Neural crest cell (in vitro differentiated cells): ENCODE measurements around the gene SPACA6. TPM values are rescaled to one million over a fixed set of nuclear protein-coding genes. Genes with fewer than 3 reads are reported as not detected.
A peak's percentile ranks its signal among the peaks of the same experiment; 100 is the strongest.

Experiments
- DNase-seq: peaks from one replicate; pipeline ENCODE4 v3.0.0; 2021; ENCODE audit warnings: low read depth, mixed read lengths, low spot score
- H3K27ac Mint-ChIP-seq: one replicate; pipeline ENCODE4 v1.8.0; 2021; ENCODE audit warnings: mild to moderate bottlenecking, mixed read lengths; ENCODE audit not compliant: unreplicated experiment
- H3K27me3 Mint-ChIP-seq: 2 replicates; pipeline ENCODE4 v1.8.0; 2021; ENCODE audit warnings: low read depth, mild to moderate bottlenecking, mixed read lengths
- H3K36me3 Mint-ChIP-seq: 2 replicates; pipeline ENCODE4 v1.8.0; 2021; ENCODE audit warnings: low read depth, mild to moderate bottlenecking, mixed read lengths
- H3K4me1 Mint-ChIP-seq: 2 replicates; pipeline ENCODE4 v1.8.0; 2021; ENCODE audit warnings: mixed read lengths
- H3K4me3 Mint-ChIP-seq: one replicate; pipeline ENCODE4 v1.8.0; 2021; ENCODE audit warnings: mild to moderate bottlenecking, mixed read lengths
- H3K9me3 Mint-ChIP-seq: 2 replicates; pipeline ENCODE4 v1.8.0; 2021; ENCODE audit warnings: mixed read lengths
- total RNA-seq: library from RNA; stranded (reverse); gene quantifications from 2 replicates; pipeline ENCODE4 v1.2.1, GENCODE V29; 2021
- TF ChIP-seq, protein P1 (sequence below): fragments of 200-600 bp; sonication (generic); conservative IDR thresholded peaks from 2 replicates; pipeline ENCODE4 v1.5.0; 2021; ENCODE audit warnings: antibody characterized with exemption, mild to moderate bottlenecking

The SPACA6 gene
- total RNA-seq, 1 donor from 2014 or later, result 4.2 TPM

DNA sequence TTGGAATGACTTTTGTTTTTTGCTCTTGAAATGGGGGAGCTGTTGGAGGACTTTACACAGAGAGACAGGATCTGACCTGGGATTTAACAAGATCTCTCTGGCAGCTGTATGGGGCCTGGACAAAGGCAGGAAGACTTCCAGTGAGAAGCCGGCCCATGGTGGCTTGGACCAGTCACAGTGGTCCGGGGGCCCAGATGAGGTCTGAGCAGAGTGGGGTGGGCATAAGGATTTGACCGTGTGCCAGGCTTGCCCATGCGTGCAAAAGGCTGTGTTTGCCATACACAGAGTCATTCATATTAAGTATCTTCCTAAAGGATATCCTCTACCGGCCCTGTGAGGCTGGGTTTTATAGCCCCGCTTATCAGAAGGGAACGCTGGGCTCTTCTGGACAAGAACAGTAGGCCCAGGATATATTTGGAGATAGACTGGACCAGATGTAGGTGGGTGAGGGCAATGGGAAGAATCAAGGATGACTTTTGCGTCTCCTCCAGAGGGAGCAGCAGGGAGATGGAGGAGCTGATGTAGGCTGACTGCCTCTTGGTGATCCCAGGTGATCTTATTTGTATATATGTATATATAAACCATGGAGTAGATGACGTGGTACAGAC is 4.1 kb downstream of the SPACA6 start:
- TF ChIP-seq, protein P1, sequence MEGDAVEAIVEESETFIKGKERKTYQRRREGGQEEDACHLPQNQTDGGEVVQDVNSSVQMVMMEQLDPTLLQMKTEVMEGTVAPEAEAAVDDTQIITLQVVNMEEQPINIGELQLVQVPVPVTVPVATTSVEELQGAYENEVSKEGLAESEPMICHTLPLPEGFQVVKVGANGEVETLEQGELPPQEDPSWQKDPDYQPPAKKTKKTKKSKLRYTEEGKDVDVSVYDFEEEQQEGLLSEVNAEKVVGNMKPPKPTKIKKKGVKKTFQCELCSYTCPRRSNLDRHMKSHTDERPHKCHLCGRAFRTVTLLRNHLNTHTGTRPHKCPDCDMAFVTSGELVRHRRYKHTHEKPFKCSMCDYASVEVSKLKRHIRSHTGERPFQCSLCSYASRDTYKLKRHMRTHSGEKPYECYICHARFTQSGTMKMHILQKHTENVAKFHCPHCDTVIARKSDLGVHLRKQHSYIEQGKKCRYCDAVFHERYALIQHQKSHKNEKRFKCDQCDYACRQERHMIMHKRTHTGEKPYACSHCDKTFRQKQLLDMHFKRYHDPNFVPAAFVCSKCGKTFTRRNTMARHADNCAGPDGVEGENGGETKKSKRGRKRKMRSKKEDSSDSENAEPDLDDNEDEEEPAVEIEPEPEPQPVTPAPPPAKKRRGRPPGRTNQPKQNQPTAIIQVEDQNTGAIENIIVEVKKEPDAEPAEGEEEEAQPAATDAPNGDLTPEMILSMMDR, result no peak
- no peak overlapping the region for H3K4me3 Mint-ChIP-seq
- no peak overlapping the region for H3K27ac Mint-ChIP-seq
- peaks cover 34% of the 10 kb centered on the region for H3K27me3 Mint-ChIP-seq
- H3K36me3 Mint-ChIP-seq, result peaks cover 4% of the 10 kb centered on the region
- H3K9me3 Mint-ChIP-seq, result no peaks in the 10 kb centered on the region
- H3K4me1 Mint-ChIP-seq, result peaks cover 5% of the 10 kb centered on the region
- no peak for DNase-seq

DNA sequence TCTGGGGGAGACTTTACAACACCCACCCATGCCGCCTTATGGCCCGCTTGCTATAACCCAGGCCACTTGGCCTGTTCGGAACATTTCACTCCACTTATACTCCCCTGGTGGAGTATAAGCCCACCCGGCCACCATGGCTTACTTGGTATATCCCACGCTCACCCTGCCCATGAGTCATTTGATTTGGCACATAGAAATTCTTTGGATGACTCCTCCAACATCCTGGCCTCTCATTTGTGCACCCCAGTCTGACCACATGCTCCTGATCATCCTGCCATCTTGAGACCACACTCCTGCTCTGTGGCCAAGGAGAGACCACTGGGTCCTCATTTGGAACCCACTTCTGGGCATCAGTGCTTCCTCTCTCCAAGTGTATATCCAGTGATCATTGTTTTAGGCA is 5.2 kb downstream of the SPACA6 start:
- TF ChIP-seq, protein P1, result no peak
- Mint-ChIP-seq H3K27me3 (peaks cover 41% of the 10 kb centered on the region), H3K4me3 (no peak overlapping the region), H3K9me3 (no peaks in the 10 kb centered on the region), H3K27ac (no peak overlapping the region), H3K36me3 (peaks cover 4% of the 10 kb centered on the region), H3K4me1 (peaks cover 10% of the 10 kb centered on the region)
- DNase-seq, result no peak

DNA sequence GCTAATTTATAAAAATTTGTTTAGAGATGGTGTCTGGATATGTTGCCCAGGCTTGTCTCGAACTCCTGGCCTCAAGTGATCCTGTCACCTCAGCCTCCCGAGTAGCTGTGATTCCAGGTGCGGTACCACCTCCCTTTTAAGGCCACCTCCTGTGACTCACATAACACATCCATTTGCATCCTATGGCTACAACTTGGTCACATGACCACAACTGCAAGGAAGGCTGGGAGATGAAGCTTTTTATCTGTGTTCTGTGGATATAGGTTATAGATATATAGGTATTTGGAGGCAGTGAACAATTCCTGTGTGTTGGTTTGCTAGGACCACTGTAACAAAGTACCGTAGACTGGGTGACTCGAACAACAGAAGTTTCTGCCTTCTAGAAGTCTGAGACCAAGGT is 6.0 kb downstream of the SPACA6 start:
- Mint-ChIP-seq H3K27ac (no peak overlapping the region), H3K4me1 (peaks cover 15% of the 10 kb centered on the region), H3K36me3 (peaks cover 4% of the 10 kb centered on the region), H3K9me3 (no peaks in the 10 kb centered on the region), H3K4me3 (no peak overlapping the region), H3K27me3 (peaks cover 46% of the 10 kb centered on the region)
- DNase-seq, result no peak
- TF ChIP-seq, protein P1, result no peak

DNA sequence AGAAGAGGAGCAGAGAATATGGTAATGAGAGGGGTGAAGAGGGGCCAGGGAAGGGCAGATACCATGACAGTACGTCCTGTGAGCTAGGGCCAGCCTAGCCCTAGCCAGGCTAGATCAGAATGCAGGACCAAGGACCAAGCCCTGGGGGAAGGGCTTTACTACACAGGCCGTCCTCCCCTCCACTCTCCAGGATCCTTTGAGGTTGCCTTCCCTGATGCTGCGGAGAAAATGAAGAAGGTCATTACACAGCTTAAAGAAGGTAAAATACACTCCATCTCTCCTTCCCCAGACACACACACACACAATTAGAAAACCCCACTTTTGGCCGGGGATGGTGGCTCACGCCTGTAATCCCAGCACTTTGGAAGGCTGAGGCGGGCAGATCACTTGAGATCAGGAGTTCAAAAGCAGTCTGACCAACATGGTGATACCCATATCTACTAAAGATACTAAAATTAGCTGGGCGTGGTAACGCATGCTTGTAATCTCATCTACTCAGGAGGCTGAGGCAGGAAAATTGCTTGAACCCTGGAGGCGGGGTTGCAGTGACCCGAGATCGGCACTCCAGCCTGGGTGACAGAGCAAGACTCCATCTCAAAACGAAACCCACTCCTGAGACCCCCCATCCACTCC is 8.5 kb downstream of the SPACA6 start:
- Mint-ChIP-seq H3K9me3 (no peaks in the 10 kb centered on the region), H3K4me3 (no peak overlapping the region), H3K27ac (no peak overlapping the region), H3K36me3 (peaks cover 6% of the 10 kb centered on the region), H3K27me3 (peaks cover 52% of the 10 kb centered on the region), H3K4me1 (peaks cover 29% of the 10 kb centered on the region)
- TF ChIP-seq, protein P1, result no peak
- DNase-seq, result no peak

DNA sequence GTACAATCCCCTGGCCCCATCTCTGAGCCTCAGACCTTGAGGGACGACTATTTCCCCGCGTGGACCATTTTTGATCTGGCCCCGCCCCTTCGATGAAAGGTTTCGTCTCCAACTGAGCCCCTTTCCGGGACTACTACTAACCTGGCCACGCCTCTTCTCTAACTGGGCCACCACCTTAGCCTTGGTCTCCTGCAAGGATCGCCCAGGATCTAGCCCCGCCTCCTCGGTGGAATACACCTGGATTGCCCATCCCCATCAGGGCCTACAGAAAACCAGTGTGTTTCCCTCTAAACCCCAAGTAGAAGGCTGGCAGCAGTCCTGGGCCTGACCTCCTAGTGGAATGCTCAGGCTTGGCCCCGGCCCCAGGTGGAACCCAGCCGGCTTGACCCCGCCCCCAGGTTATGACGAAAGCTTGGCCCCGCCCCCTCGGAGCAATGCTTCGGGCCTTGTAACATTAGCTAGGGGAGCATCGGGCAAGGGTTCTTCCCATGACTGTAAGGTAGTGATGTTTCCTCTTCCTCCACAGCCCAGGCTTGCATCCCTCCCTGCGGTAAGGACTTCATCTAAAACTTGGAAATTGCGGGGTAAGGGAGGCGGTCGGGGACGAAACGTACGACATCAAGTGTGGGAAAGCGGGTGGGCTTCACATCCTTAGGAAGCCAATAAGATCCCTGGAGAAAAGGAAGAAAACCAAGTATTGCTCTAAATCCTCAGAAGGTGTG is 9.1 kb downstream of the SPACA6 start:
- H3K27ac Mint-ChIP-seq, result no peak overlapping the region
- TF ChIP-seq, protein P1, result no peak
- H3K9me3 Mint-ChIP-seq, result no peaks in the 10 kb centered on the region
- no peak for DNase-seq
- peaks cover 29% of the 10 kb centered on the region for H3K4me1 Mint-ChIP-seq
- H3K27me3 Mint-ChIP-seq, result peaks cover 52% of the 10 kb centered on the region
- H3K4me3 Mint-ChIP-seq, result peak overlapping the region; percentile 89
- peaks cover 6% of the 10 kb centered on the region for H3K36me3 Mint-ChIP-seq
